CD8-positive, alpha-beta memory T cell (primary cell): ENCODE results near the gene FLT3. TPM values are rescaled to one million over a fixed set of nuclear protein-coding genes. Genes with fewer than 3 reads are reported as not detected.
"Not testable (repeated sequence)": the region's sequence is repeated elsewhere in the genome, so short reads cannot be mapped to it uniquely, and the experiment has no call there.

Experiments used
- CTCF ChIA-PET: fragments of 350-600 bp; sonication (Branson Sonifier 250); formaldehyde crosslinking; loops from one replicate; lab custom pipeline; 2021; ENCODE audit warnings: antibody characterized with exemption; lab: Charles Lee
- POLR2A ChIA-PET: fragments of 350-600 bp; sonication (Branson Sonifier 250); formaldehyde crosslinking; loops from one replicate; lab custom pipeline; 2021; ENCODE audit warnings: antibody characterized with exemption; lab: Charles Lee
- DNase-seq, 5 donors: peaks; one replicate each; pipeline versions ENCODE4 v3.0.0 to v3.0.0-alpha.2; 2020 to 2022; ENCODE audit warnings: mixed read lengths in 1 of 5
- H3K27ac ChIP-seq: one replicate; pipeline ENCODE4 v1.7.0; 2013; ENCODE audit warnings: low read depth, mild to moderate bottlenecking, low read length, moderate library complexity
- H3K27me3 ChIP-seq: 2 replicates; pipeline ENCODE4 v1.7.0; 2013; ENCODE audit warnings: low read length, mild to moderate bottlenecking; ENCODE audit not compliant: insufficient read depth, poor library complexity, severe bottlenecking
- H3K36me3 ChIP-seq: 2 replicates; pipeline ENCODE4 v1.7.0; 2013; ENCODE audit warnings: mild to moderate bottlenecking, low read length, moderate library complexity; ENCODE audit not compliant: insufficient read depth
- H3K4me1 ChIP-seq: 2 replicates; pipeline ENCODE4 v1.7.0; 2013; ENCODE audit warnings: mild to moderate bottlenecking, low read length, moderate library complexity; ENCODE audit not compliant: insufficient read depth
- H3K4me3 ChIP-seq: 2 replicates; pipeline ENCODE4 v1.7.0; 2013; ENCODE audit warnings: mild to moderate bottlenecking, low read length
- H3K9me3 ChIP-seq: 2 replicates; pipeline ENCODE4 v1.7.0; 2013; ENCODE audit warnings: mild to moderate bottlenecking, low read length
- H3K27ac Mint-ChIP-seq, 8 donors: one replicate each; pipeline ENCODE4 v1.8.0; 2020 to 2021; ENCODE audit warnings: mixed read lengths in 8 of 8, mild to moderate bottlenecking in 6 of 8, inconsistent platforms in 3 of 8, moderate library complexity in 3 of 8
- H3K27me3 Mint-ChIP-seq, 2 donors: one replicate each; pipeline ENCODE4 v1.8.0; 2020 to 2021; ENCODE audit warnings: mixed read lengths in 2 of 2, mild to moderate bottlenecking in 1 of 2, moderate library complexity in 1 of 2
- H3K36me3 Mint-ChIP-seq, 3 donors: one replicate each; pipeline ENCODE4 v1.8.0; 2020 to 2021; ENCODE audit warnings: mixed read lengths in 3 of 3, inconsistent platforms in 1 of 3, mild to moderate bottlenecking in 1 of 3
- H3K4me1 Mint-ChIP-seq, 3 donors: one replicate each; pipeline ENCODE4 v1.8.0; 2020 to 2021; ENCODE audit warnings: mixed read lengths in 3 of 3, inconsistent platforms in 1 of 3, mild to moderate bottlenecking in 1 of 3
- H3K4me3 Mint-ChIP-seq, 7 donors: one replicate each; pipeline ENCODE4 v1.8.0; 2020 to 2021; ENCODE audit warnings: mixed read lengths in 7 of 7, mild to moderate bottlenecking in 6 of 7, moderate library complexity in 4 of 7, inconsistent platforms in 2 of 7
- H3K9me3 Mint-ChIP-seq, 5 donors: one replicate each; pipeline ENCODE4 v1.8.0; 2020 to 2022; ENCODE audit warnings: mixed read lengths in 5 of 5, mild to moderate bottlenecking in 3 of 5, moderate library complexity in 2 of 5, inconsistent platforms in 1 of 5
- polyA plus RNA-seq: library from polyadenylated mRNA; unstranded; fragments of 300-500 nt; fragmentation: Illumina TruSeq; gene quantifications from one replicate; pipeline ENCODE4 v1.2.3, GENCODE V29; 2021
- total RNA-seq, 2 experiments: library from RNA; stranded (reverse); gene quantifications; one replicate each; pipeline ENCODE4 v1.2.3, GENCODE V29; 2021

FLT3 gene
- total and polyA plus RNA-seq, 3 experiments from 2014 or later: 0.07 TPM; not detected in 2

DNA sequence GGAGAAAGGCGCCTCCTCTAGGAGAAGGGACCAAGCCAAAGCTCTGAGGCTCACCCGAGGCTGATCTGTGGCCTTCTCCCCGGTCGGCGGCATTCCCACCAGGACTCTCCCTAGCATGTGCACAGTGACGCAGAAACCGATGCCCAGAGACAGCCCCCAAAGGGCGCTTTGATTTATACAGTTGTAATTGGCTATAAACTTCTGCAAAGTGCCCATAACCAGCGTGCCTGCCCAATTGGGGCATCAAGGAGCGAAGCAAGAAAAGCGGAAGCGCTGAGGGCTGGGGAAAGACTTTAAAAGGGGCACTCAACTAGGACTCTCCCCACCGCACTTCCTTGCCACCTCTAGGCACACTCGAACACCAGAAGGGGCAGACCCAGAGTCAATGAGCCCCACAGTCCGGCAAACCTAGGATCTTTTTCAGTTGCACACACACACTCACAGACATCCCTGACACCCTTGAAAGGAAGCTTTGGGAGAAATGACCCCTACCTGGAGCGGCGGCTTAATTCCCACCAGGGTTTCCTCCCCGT is 133.1 kb downstream of the FLT3 start:
- no peaks in the 10 kb centered on the region for H3K9me3 ChIP-seq
- peaks cover 37% of the 10 kb centered on the region for H3K27me3 ChIP-seq

GRCh38 chr13:27966641-27967202 is 133.7 kb downstream of the FLT3 start:
- Histone ChIP-seq H3K36me3 (no peaks in the 10 kb centered on the region), H3K27ac (no peak overlapping the region), H3K4me1 (no peaks in the 10 kb centered on the region), H3K9me3 (no peaks in the 10 kb centered on the region), H3K4me3 (no peak overlapping the region), H3K27me3 (peaks cover 35% of the 10 kb centered on the region)
- CTCF ChIA-PET: no interaction called here
- Mint-ChIP-seq H3K4me1 (peaks cover 9 to 45% (median 13%) of the 10 kb centered on the region in 3 donors), H3K27ac (no peak overlapping the region), H3K4me3 (no peak overlapping the region), H3K9me3 (no peaks in the 10 kb centered on the region), H3K36me3 (peaks cover 0 to 1% (median 0%) of the 10 kb centered on the region in 3 donors), H3K27me3 (peaks cover 64 to 84% of the 10 kb centered on the region in 2 donors)
- DNase-seq: no peak
- POLR2A ChIA-PET: no interaction called here

More for the DNA sequence above, 133.1 kb downstream of the FLT3 start:
- Histone ChIP-seq H3K4me3 (no peak overlapping the region), H3K4me1 (no peaks in the 10 kb centered on the region), H3K27ac (no peak overlapping the region), H3K36me3 (no peaks in the 10 kb centered on the region)
- DNase-seq: no peak
- Mint-ChIP-seq H3K36me3 (peaks cover 0 to 1% (median 0%) of the 10 kb centered on the region in 3 donors), H3K27ac (peak overlapping the region in 1 of 8 donors; percentile 59), H3K9me3 (no peaks in the 10 kb centered on the region), H3K27me3 (peaks cover 65 to 83% of the 10 kb centered on the region in 2 donors), H3K4me3 (peak overlapping the region in 3 of 7 donors; percentile 17 to 88 (median 19)), H3K4me1 (peaks cover 9 to 42% (median 13%) of the 10 kb centered on the region in 3 donors)
- CTCF ChIA-PET: no interaction called here
- POLR2A ChIA-PET: no interaction called here

DNA sequence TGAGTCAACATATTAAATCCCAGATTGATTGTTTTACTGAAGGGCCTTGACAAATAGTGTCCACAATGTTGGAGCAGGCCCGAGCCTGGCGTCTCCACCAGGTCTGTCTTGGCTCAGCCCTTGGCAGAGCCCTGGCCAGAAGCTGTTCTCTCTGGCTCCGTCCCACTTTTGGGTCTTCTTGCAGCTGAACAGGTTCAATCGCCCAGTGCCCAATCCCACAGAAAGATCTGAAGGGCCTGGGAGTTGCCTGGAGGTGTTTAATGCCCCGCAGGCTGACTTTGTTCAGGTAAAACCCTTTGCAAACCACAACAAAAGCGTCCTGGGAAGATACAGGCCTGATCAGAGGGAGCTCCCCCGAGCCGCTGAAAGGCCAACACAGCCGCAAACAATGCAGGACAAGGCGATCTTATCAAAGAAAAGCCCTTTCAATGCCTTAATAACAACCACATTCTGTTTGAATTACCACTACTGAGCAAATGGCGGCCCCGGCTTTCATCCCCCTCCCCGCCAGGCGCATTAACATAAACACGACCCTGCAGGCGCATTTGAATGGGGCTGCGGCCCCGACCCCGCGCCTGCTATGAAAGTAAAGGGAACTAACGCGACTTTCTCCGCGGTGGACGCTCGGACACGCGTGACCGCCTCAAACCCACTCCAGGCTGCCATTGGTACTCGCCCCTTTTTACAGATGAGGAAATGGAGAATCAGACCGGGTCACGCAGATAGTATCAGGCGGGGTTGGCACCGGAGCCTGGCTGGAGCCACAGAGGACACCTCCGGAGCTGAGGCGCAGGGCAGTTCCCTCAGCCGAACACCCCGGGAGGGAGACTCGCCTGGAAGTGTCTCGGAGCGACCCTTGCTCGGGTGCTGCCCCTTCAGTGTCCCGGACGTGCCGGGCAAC is 134.4 kb downstream of the FLT3 start:
- no peak for DNase-seq
- H3K27ac ChIP-seq: no peak overlapping the region
- no peaks in the 10 kb centered on the region for H3K36me3 ChIP-seq
- peaks cover 30% of the 10 kb centered on the region for H3K27me3 ChIP-seq
- Mint-ChIP-seq H3K4me1 (peaks cover 11 to 52% (median 18%) of the 10 kb centered on the region in 3 donors), H3K27ac (no peak overlapping the region), H3K9me3 (no peaks in the 10 kb centered on the region), H3K36me3 (peaks cover 0 to 1% (median 0%) of the 10 kb centered on the region in 3 donors), H3K27me3 (peaks cover 64 to 82% of the 10 kb centered on the region in 2 donors), H3K4me3 (peak overlapping the region in 1 of 7 donors; percentile 36)
- no peaks in the 10 kb centered on the region for H3K9me3 ChIP-seq
- CTCF ChIA-PET: interaction anchor here (0.7 kb wide), 1 partner anchor 17 kb away, joined by 4 read pairs; no protein-coding TSS in a partner anchor
- POLR2A ChIA-PET: no interaction called here
- no peak overlapping the region for H3K4me3 ChIP-seq
- no peaks in the 10 kb centered on the region for H3K4me1 ChIP-seq

- CTCF ChIA-PET: interaction anchor here (0.7 to 1.1 kb wide), 2 partner anchors 18 to 603 kb away, joined by 3 to 4 read pairs; no protein-coding TSS in a partner anchor
- H3K4me3 ChIP-seq: no peak overlapping the region
- POLR2A ChIA-PET: no interaction called here
- peaks cover 33% of the 10 kb centered on the region for H3K27me3 ChIP-seq
- Mint-ChIP-seq H3K27ac (no peak overlapping the region), H3K4me1 (peaks cover 11 to 53% (median 18%) of the 10 kb centered on the region in 3 donors), H3K27me3 (peaks cover 58 to 75% of the 10 kb centered on the region in 2 donors), H3K4me3 (no peak overlapping the region), H3K9me3 (no peaks in the 10 kb centered on the region), H3K36me3 (peaks cover 0 to 1% (median 0%) of the 10 kb centered on the region in 3 donors)
- H3K9me3 ChIP-seq: no peaks in the 10 kb centered on the region
- H3K27ac ChIP-seq: no peak overlapping the region
- peaks cover 4% of the 10 kb centered on the region for H3K4me1 ChIP-seq
- no peak for DNase-seq
- H3K36me3 ChIP-seq: no peaks in the 10 kb centered on the region
Observed at GRCh38 chr13:27965343-27965739, 135.0 kb downstream of the FLT3 start.

GRCh38 chr13:27964741-27965323 is 135.5 kb downstream of the FLT3 start:
- Histone ChIP-seq H3K27ac (no peak overlapping the region), H3K27me3 (peaks cover 34% of the 10 kb centered on the region), H3K9me3 (no peaks in the 10 kb centered on the region), H3K36me3 (no peaks in the 10 kb centered on the region), H3K4me1 (peaks cover 6% of the 10 kb centered on the region), H3K4me3 (no peak overlapping the region)
- Mint-ChIP-seq H3K9me3 (no peaks in the 10 kb centered on the region), H3K27ac (no peak overlapping the region), H3K36me3 (peaks cover 0 to 1% (median 0%) of the 10 kb centered on the region in 3 donors), H3K27me3 (peaks cover 61 to 75% of the 10 kb centered on the region in 2 donors), H3K4me3 (no peak overlapping the region), H3K4me1 (peaks cover 13 to 57% (median 22%) of the 10 kb centered on the region in 3 donors)
- CTCF ChIA-PET: interaction anchor here (1.1 kb wide), 1 partner anchor 603 kb away, joined by 3 read pairs; no protein-coding TSS in a partner anchor
- POLR2A ChIA-PET: no interaction called here
- no peak for DNase-seq

DNA sequence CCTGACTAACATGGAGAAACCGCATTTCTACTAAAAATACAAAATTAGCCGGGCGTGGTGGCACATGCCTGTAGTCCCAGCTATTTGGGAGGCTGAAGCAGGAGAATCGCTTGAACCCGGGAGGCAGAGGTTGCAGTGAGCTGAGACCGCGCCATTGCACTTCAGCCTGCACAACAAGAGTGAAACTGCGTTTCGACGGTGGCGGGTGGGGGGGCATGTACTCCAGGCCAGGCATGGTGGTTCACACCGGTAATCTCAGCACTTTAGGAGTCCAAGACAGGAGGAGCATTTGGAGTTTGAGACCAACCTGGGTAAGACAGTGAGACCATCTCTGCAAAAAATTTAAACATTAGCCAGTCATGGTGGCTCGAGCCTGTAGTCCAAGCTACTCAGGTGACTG is 136.2 kb downstream of the FLT3 start:
- H3K27ac ChIP-seq, H3K4me3 ChIP-seq, POLR2A ChIA-PET, H3K36me3 Mint-ChIP-seq, DNase-seq, H3K9me3 Mint-ChIP-seq, H3K36me3 ChIP-seq, H3K4me3 Mint-ChIP-seq, H3K4me1 ChIP-seq, H3K9me3 ChIP-seq: not testable (repeated sequence)
- Mint-ChIP-seq H3K4me1 (peaks cover 11 to 50% (median 19%) of the 10 kb centered on the region in 3 donors), H3K27me3 (peaks cover 61 to 75% of the 10 kb centered on the region in 2 donors), H3K27ac (peak overlapping the region in 1 of 8 donors; percentile 57)
- CTCF ChIA-PET: interaction anchor here (1.1 kb wide), 1 partner anchor 602 kb away, joined by 3 read pairs; no protein-coding TSS in a partner anchor
- peaks cover 28% of the 10 kb centered on the region for H3K27me3 ChIP-seq

- no peaks in the 10 kb centered on the region for H3K36me3 ChIP-seq
Observed at GRCh38 chr13:27963491-27963890, 136.9 kb downstream of the FLT3 start.

More at GRCh38 chr13:27963491-27963890, 136.9 kb downstream of the FLT3 start:
- Mint-ChIP-seq H3K4me1 (peaks cover 11 to 48% (median 18%) of the 10 kb centered on the region in 3 donors), H3K36me3 (peaks cover 0 to 1% (median 0%) of the 10 kb centered on the region in 3 donors), H3K27ac (no peak overlapping the region), H3K4me3 (peak overlapping the region in 1 of 7 donors; percentile 13), H3K9me3 (no peaks in the 10 kb centered on the region), H3K27me3 (peaks cover 66 to 79% of the 10 kb centered on the region in 2 donors)
- no peak for DNase-seq
- no peak overlapping the region for H3K4me3 ChIP-seq
- POLR2A ChIA-PET: no interaction called here
- H3K27ac ChIP-seq: no peak overlapping the region
- H3K27me3 ChIP-seq: peaks cover 26% of the 10 kb centered on the region
- CTCF ChIA-PET: no interaction called here
- peaks cover 6% of the 10 kb centered on the region for H3K4me1 ChIP-seq
- H3K9me3 ChIP-seq: no peaks in the 10 kb centered on the region
